Stimulated activated CD8-positive, alpha-beta memory T cell treated with anti-CD3 and anti-CD28 coated beads, Interleukin-4, amount 100 ng/mL, for 1 hour (primary cell): Measurements from ENCODE around the gene FOXL2NB.
"Not testable (repeated sequence)": the region's sequence is repeated elsewhere in the genome, so short reads cannot be mapped to it uniquely, and the experiment has no call there.

Experiments
- DNase-seq, 2 donors: peaks; one replicate each; pipeline ENCODE4 v3.0.0-alpha.2; 2020; ENCODE audit warnings: low read depth in 2 of 2, low spot score in 1 of 2

FOXL2NB gene

GRCh38 chr3:138946663-138947494 is at the start of gene FOXL2NB, which contains the start of gene FOXL2:
FOXL2NB (plus strand) TSS chr3:138947217; CDS start chr3:138947365, 148 bp downstream.
FOXL2 (minus strand) TSS chr3:138947137; CDS start chr3:138946722, 415 bp downstream.
- DNase-seq = no peak

GRCh38 chr3:138898301-138898700 is 48.7 kb upstream of the FOXL2NB start:
- DNase-seq = no peak

- no peak for DNase-seq
These were observed 48.3 kb upstream of the FOXL2NB start for GRCh38 chr3:138898708-138899107.

GRCh38 chr3:138899351-138899991 is 47.5 kb upstream of the FOXL2NB start:
- no peak for DNase-seq

- no peak for DNase-seq
These were observed 45.5 kb upstream of the FOXL2NB start for GRCh38 chr3:138901567-138901966.

- DNase-seq = no peak
These were observed 44.8 kb upstream of the FOXL2NB start for GRCh38 chr3:138902171-138902570.

GRCh38 chr3:138907539-138907938 is 39.5 kb upstream of the FOXL2NB start:
- DNase-seq = no peak

- DNase-seq = no peak
These were observed 38.2 kb upstream of the FOXL2NB start for GRCh38 chr3:138908846-138909245.

GRCh38 chr3:138909904-138910303 is 37.1 kb upstream of the FOXL2NB start:
- no peak for DNase-seq

- no peak for DNase-seq
These were observed 35.4 kb upstream of the FOXL2NB start for GRCh38 chr3:138911621-138912020.

- no peak for DNase-seq
These were observed 34.8 kb upstream of the FOXL2NB start for GRCh38 chr3:138912237-138912636.

- no peak for DNase-seq
These were observed 33.3 kb upstream of the FOXL2NB start for GRCh38 chr3:138913766-138914165.

GRCh38 chr3:138914870-138915502 is 32.0 kb upstream of the FOXL2NB start:
- DNase-seq = no peak

- DNase-seq = peak; percentile 58
These were observed 31.2 kb upstream of the FOXL2NB start for GRCh38 chr3:138915503-138916498.

- DNase-seq = no peak
These were observed 30.2 kb upstream of the FOXL2NB start for GRCh38 chr3:138916824-138917223.

GRCh38 chr3:138919325-138919724 is 27.7 kb upstream of the FOXL2NB start:
- DNase-seq = no peak

GRCh38 chr3:138921316-138922292 is 25.4 kb upstream of the FOXL2NB start:
- DNase-seq = no peak

GRCh38 chr3:138922400-138922799 is 24.6 kb upstream of the FOXL2NB start:
- DNase-seq = not testable (repeated sequence)

- DNase-seq = peak; percentile 71 to 74
These were observed 23.5 kb upstream of the FOXL2NB start for GRCh38 chr3:138923531-138923994.
